ENCODE results near the gene GSG1L.

GSG1L gene

DNA sequence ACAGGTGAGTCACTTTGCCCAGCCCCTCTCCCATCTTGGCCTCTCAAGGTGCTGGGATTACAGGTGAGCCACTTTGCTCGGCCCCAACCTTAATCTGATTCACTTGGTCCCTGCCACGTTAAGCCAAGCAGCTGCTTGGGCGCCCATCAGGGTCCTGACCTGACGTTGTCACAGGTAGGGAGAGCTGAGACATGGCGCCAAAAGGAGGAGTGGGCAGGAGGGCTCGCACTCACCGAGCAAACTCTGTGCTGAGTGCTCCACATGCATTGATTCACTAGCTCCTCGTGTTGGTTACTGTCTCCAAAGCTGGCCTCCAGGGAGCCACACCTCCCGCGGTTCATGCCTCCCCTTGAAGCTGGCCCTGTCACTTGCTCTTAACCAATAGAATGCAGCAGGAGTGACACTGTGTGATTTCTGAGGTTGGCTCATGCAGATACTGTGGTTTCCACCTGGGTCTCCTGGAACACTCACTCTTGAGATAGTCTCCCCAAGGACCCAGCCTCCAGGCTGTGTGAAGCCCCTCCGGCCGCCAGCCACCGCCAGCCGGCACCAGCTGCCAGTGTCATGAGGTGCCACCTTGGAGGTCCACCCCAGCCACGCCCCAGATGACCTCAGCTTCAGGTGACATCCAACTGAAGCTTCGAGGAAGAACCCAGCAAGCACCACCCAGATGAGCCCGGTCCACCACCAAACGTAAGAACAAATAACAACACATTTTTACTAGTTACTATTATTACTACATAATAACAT is 223.0 kb downstream of the GSG1L start:
- DNase-seq = no peak

DNA sequence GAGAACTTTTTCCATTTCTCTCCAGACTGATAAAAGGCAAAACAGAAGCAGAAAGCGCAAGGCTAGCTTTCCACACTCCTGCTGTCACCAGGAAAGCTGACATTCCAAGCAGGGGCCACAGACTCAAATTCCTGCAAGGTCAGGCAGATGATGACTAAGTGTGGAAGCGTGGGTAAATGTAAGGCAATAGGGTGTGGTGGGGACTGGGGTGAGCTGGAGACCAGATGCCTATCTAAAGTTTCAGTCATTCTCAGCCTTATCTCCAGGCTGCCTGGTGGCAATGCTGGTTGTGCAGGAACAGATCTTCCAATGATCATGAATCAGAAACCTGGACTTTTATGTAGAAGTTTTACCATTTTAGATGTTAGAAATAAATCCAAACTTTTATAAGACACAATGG is 224.1 kb downstream of the GSG1L start:
- DNase-seq = no peak

DNA sequence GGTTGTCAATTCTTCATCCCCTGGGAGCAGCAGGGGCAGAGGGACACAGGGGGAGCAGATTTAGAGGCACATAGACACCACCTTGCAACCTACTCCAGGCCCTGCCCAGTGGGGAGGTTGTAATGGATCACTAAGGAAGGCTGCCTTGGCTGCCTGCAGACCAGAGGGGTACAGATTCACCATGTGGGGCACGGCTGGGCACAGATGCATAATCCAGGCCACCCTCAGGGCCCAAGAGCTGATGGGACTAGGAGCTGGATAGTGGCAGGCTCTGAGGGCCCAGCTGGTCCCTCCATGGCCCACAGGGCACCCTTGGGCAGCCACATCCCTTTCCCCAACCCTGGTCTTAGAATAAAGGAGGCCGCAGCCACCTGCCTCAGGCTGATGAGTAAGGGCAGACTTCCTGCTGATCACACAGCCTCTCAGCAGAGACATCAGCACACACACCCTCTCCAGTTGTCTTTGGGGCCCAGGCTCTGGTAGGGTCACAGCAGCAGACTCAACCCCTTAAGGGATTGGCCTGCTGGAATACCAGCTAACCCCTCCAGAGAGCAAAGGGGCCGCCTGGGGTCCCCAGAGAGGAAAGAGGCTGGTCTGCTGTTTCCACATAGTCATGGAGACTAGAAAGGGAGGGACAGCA is 224.9 kb downstream of the GSG1L start:
- no peak for DNase-seq

DNA sequence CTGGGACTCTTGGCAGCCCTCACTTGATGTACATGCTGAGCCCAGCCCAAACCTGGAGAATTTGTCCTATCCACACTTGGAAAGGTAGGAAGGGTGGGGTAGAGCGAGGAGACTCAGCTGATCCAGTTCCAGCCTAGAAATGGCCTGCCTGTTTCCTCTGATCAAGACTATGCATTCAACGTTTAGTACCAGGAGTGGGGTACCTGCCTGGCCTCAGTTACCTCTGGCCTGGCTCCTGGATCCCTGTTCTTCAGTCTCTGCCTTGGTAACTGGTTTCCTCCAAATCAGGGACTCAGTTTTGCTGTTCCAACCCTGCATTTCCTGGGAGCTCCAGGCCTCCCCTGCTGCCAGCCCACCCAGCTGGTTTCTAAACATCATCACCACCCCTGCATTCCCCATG is 233.5 kb downstream of the GSG1L start:
- DNase-seq = no peak

DNA sequence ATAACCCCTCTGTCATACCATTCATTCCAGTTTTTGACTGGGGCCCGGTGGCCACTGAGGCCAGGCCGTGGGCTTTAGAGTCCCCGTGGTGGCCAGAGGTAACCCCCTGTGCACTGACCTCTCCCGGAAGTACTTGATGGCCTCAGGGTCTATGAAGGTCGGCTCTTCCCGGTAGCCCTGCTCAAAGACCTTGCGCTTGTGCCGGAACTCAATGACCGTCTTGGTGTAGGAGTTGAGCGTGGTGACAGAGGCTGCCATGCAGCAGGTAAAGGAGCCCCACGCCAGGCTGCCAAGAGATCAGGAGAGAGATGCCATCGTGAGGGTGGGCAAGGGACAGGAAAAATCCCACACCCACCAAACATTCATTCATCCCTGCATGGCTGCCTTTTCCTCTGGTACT is 234.8 kb downstream of the GSG1L start:
- DNase-seq = no peak

DNA sequence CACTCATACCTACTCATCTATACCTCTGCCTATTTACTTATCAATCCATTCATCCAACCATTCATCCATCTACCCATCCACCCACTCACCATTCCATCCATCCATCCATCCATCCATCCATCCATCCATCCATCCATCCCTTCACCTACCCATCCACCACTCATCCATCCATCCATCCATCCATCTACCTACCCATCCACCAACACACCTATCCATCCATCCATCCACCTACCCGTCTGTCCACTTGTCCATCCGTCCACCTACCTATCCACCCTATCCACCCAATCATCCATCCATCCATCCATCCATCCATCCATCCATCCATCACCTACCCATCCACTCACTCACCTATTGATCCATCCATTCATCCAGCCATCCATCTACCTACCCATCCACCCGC is 235.7 kb downstream of the GSG1L start:
- no peak for DNase-seq

DNA sequence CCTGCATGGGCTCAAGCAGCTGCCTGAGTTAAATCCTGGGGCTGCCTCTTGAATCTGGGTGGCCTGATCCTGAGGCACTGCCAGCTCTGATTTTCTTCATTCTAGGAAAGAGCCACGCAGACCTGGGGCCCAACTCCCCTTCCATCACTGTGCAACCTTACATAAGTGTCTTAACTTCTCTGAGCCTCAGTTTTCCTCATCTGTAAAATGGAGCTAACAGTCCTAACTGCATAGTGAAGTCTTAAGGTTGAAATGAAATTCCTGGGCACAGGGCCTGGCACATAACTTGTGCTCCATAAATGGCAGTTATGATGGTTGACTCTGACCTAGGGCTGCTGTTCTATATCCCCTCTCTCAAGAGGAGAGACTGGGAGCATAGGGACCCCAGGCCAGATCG is 236.6 kb downstream of the GSG1L start:
- DNase-seq = no peak

DNA sequence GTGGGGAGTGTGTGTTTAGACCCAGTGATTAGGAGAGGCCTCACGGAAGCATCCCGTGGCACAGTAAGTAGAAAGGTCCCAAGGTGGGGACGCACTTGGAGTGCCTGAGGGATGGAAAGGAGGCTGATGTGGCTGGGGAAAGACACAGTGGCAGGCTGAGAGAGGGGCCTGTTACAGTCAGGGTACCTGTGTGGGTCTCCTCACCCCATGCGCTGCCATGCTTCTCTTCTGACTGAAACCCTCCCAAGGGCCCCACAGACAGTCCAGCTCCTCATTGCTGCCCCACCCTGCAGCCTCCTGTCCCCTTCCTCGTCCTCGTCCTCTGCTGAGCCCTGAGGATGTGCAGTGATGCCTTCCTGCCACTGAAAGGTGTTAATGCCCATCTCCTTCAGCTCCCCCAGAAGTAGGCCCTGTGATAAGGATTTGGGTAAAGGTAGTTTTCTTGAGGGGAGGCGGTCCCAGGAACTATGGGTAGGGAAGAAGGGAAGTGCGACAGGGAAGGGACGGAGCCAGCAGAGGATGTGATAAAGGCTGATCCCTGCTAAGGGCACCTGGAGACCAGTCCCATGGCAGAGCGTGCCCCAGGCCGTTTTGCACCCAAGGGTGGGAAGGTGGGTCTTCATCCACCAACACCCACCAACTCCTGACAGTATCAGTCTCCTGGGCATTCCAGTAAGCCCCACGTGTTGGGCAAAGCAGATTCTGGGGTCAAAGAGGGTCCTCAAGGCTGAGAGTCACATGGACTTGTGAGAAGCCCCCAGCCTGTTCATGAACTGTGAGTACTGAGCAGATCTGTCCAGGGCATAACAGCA is 237.2 kb downstream of the GSG1L start:
- DNase-seq = no peak

DNA sequence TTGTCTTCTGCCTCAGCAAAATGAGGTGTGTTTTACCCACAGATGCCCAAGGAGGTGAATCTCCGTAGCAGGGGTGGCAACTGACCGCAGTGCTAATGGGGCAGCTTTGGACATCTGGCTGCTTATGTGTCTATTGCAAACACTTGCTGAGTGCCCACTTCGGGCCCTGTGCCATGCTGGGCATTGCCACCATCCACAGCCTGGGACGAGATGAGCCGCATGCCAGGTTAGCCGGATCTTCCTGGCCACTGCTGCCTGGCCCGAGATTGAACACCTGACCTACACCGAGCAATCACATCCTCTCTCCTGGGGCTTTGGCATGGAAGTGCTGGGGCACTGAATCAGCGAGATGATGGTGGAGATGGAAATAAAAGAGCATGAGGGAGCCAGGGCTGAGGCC is 238.7 kb downstream of the GSG1L start:
- DNase-seq = no peak

DNA sequence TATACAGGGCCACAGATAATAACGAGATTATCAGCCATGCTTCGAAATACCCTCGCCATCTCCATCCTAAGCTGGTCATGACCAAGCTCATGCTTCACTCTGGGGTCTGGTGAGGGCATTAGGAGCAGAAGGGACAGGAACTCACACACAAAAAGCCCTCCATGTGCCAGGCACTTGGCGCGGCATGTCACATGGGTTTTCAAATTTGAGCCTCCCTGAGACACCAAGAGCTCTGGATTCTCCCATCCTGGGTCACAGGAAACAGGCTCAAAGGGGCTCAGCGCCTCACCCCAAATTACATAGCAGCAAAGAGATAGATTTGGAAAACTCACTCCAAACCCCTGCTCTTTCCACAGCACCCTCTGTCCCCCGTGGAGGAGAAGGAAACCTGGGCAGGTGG is 239.5 kb downstream of the GSG1L start:
- no peak for DNase-seq

DNA sequence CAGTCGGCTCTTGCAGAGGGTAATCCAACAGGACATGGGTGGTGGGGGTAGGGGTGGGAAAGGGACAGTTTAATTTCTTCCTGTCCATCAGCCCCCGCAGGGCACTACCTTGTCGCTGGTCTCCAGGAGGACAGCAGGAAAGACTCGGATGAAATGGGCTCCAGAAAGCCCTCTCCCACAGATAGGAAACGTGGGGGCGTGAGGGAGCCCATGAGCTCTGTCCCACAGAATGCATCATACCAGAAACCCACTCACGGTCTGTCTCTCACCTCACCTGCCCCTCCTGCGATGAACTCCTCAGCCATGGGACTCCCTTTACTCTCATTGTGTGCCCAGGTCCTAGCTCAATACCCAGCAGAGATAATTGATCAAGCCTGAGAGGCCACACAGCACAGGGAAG is 240.1 kb downstream of the GSG1L start:
- DNase-seq = no peak

DNA sequence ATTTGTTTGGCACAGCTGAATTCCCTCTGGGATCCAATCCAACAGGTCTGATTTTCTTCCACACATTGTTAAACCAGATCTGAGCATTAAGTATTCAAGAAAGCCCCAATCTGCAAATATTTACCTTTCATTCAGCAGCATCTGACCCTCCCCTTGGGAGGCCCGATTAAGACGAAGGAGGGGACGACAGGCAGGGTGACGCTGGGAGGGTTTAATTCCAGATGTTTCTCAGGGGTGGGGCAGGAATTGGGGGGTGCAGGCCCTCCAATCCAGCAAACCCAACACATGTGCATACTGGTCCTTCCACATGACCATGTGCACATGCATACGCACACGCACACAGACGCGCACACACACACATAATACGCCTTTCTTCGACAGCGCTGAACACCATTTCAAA is 240.5 kb downstream of the GSG1L start:
- no peak for DNase-seq

DNA sequence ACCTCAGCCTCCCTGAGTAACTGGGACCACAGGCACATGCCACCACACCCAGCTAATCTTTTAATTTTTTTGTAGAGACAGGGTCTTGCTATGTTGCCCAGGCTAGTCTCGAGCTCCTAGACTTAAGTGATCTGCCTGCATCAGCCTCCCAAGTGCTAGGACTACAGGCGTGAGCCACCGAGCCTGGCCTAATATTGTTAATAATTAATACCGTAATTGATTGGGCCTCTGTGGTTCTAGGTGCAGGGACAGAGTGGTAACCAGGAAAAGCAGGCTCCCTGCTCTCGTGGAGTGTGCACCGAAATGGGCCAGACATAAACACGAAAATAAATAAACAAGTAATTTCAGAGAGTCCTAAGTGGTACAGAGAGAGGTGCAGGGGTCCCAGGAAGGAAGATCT is 241.0 kb downstream of the GSG1L start:
- DNase-seq = no peak

DNA sequence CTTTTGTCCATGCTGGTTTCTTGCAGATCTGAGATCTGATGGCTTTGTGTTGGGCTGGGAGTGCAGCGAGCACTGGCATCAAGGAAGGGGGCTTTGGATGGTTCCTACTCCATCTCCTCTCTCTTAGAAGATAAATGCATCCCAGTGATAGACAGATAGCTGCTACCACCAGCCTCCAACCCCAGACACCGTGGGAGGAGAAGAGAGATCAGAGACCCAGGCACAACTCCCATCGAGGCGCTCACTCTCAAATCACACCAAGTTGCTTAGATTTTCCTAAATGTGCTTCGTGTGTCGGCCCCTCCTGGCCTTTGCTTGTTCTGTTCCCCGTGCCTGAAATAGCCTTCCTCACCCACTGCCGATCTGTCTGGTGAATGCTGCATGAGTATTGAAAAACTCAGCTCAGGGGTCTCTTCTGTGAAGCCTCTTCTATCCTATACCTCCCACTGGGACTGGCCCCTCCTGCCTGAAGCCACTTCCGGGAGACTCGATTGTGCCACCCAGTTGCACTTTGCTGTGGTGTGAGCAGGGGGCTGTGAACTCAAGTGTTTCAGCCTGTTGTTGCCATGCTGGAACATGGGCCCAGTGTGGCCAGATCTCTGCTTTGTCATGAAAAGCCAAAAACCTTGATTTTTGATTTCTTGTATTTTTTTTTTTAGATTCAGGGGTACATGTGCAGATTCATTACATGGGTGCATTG is 242.7 kb downstream of the GSG1L start:
- DNase-seq = no peak

DNA sequence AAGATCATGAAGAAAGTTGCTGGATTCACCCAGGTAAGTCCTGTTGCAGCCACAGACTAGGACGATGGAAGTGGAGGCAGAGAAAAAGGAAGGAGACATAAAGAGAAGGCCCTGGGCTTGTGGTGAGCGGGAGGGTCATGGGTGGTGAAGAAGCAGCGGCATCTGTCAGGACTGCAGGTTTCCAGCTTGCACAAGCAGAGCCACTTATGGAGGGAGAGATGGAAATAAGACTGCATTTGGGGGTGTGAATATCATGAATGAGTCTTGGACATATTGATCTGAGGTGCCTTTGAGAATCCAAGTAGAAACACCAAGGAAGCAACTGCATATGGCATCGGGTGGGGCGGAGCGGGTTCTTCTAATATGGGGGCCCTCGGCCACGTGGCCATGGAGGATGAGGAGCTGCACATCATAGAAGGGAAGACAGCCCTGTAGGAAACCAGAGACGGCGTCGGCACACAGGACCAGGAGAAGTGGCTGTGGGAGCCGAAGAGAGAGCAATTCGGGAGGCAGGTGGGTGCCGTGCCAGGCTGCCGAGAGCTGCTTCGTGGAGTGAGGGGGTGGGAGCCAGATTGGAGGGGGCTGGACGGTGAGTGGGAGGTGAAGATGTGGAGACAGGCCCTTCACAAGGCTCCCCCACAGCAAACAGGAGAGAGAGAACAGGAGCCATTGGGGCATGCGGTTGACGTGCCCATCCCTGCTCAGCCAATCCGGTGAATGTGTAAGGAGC is 243.5 kb downstream of the GSG1L start:
- no peak for DNase-seq

DNA sequence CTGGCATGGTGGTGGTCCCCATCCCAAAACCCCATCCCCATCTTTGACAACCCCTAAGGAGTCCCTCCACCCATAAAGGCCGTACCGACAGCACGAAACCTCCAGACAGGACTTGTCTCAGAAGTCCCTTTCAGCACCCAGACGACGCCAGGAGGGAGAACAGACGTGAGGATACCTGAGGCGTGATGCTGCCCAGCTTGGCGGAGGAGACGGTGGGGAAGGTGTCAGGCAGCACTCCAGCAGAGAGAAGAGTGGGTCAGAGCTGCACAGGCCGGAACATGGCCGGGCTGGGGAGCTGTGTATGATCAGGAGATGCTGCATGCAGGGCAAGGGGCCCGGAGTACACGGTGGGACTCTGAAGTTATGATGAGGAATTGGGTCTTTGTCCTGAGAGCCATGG is 244.2 kb downstream of the GSG1L start:
- no peak for DNase-seq

DNA sequence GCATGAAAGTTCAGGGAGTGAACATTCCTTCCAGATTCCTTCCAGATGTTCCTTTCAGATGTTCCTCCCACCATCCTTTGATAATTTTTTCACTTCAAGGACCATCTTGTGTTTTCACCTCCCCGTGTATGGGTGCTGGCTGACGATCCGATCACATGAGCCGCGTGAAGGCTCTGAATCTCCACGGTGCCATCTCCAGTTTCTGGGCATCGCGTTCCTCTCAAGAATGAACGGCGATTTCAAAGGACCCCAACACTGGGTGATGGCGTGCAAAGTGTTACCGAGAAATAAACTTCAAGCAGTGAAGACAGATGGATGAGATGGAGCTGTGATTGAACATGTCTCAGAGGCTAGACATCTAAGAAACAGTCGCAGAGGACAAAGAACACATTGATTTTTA is 245.3 kb downstream of the GSG1L start:
- DNase-seq = no peak

DNA sequence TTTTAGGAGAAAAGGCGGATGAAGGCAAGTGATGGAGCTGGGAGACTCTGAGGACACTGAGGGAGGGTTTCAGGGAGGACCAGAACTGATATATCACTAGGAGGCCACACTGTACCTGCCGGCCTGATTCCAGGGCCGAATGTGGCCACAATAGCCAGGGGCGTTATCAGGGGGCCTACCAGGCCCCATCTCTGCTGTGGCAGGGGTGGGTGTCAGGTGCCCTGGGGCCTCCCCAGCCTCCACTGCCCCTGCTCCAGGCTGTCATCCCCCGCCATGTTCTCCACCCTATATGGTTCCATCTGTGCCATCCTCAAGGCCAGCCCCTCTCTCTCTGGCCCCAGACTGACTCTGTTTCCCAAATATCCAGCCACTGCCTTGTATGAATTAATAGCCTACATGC is 246.5 kb downstream of the GSG1L start:
- DNase-seq = no peak

DNA sequence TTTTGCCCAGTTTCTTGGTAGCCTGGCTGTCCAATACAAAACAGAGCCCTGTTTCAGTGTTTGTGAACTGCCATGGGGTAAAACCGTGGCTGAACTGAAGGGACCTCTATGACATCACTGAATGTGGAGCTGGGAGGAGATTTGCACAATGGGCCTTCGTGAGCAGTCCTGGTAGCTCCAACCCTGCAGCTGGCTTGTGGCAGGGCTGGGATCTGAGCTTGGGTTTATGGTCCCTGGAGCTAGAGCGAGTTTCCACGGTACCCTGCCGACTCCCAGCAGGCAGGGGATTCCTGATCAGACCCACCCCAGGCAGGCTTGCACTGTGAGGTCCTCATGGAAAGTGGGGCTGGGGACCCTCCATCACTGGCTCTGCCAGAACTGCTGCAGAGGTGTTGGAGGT is 247.0 kb downstream of the GSG1L start:
- no peak for DNase-seq

DNA sequence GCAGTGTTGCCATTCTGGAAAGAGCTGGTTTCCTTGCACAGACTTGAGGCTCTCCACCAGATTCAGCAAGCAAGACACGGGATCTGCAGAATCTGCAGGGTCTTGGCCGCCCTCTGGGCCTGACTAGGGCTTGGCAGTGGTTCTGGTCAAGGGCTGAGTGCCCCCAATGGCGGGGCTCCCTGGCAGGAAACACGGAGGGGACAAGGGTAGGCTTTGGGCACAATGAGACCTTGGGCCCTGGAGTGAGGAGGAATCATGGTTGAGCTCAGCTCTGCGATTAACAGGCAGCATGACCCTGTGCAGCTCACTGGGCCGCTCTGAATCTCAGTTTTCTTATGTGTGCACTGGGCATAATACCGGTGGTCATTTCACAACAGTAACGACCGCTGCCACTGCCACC is 249.9 kb downstream of the GSG1L start:
- no peak for DNase-seq

DNA sequence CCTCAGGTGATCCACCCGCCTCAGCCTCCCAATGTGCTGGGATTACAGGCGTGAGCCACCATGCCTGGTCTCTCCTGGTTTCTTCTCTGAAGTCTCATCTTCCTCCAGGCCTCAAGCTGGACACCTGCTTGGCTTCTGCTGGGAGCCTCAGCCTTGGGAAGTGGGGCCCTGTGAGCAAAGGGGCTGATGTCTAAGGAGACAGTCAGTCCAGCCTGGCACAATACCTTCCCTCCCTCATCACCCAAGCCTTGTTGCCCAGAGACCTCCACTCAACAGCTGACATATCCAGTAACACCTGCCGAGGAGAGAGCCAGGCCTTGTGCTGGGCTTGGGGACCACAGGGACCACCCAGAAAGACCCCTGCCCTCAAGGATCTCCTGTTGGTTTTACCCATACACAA is 251.6 kb downstream of the GSG1L start:
- DNase-seq = no peak

DNA sequence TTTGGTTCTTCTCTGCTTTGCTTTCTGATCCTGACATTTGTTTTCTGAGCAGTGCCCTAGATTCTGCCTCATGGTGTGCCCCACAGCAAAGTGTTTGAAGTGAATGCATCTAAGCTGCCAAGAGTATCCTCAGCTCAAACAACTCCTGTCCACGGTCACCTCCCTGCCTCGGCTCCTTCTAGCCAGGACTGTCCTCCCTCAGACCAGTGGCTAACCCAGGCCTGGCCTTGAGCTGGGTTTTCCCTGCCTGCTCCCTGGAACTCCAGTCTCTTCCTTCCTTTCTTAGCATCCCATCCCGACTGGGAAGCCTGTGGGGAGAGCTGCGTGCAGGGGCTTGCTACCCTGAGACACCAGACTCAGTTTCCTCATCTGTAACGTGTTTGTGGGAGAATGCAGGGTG is 256.5 kb downstream of the GSG1L start:
- no peak for DNase-seq

DNA sequence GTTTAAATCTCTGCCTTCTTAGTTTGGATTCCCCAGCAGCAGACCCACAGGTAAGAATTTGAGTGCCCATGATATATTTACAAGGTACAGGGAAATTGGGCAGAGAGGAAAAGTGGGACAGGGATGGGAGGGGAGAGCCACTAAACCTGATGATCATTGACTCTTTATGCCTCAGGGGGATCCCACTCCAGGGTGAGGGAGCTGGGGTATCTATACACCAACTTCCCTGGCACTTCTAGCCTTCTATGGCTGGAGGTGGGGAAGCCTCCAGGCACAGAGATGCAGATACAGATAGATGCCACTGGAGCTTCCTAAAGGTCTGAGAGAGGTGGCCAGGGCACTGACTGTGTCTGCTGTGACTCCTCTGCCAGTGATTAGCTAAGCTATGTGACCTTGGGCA is 257.1 kb downstream of the GSG1L start:
- no peak for DNase-seq

Data from activated effector memory CD4-positive, alpha-beta T cell treated with Interleukin-2 at 50 U/mL for 16 hours (primary cell).